Parathyroid adenoma (tissue), 2 donors: ENCODE data around the gene SLC11A2.
A peak's percentile ranks its signal among the peaks of the same experiment; 100 is the strongest.

ENCODE experiments used
- H2AFZ ChIP-seq: fragments of 300-600 bp; sonication (generic); one replicate; pipeline ENCODE4 v1.7.0; 2017; ENCODE audit warnings: antibody characterized with exemption, mild to moderate bottlenecking
- H3K27ac ChIP-seq: fragments of 300-600 bp; sonication (generic); one replicate; pipeline ENCODE4 v1.7.0; 2017
- H3K27me3 ChIP-seq: fragments of 300-600 bp; sonication (generic); one replicate; pipeline ENCODE4 v1.7.0; 2017; ENCODE audit warnings: low read length; ENCODE audit not compliant: control insufficient read depth, insufficient read depth
- H3K36me3 ChIP-seq: fragments of 300-600 bp; sonication (generic); one replicate; pipeline ENCODE4 v1.7.0; 2017; ENCODE audit warnings: low read length; ENCODE audit not compliant: control insufficient read depth, insufficient read depth
- H3K4me1 ChIP-seq: fragments of 300-600 bp; sonication (generic); one replicate; pipeline ENCODE4 v1.7.0; 2017; ENCODE audit warnings: control low read depth
- H3K4me2 ChIP-seq: fragments of 300-600 bp; sonication (generic); one replicate; pipeline ENCODE4 v1.7.0; 2017; ENCODE audit warnings: low read length
- H3K4me3 ChIP-seq: fragments of 300-600 bp; sonication (generic); one replicate; pipeline ENCODE4 v1.7.0; 2017; ENCODE audit warnings: low read depth, low read length
- H3K79me2 ChIP-seq: fragments of 300-600 bp; sonication (generic); one replicate; pipeline ENCODE4 v1.7.0; 2017; ENCODE audit warnings: control low read depth
- H3K9ac ChIP-seq: fragments of 300-600 bp; sonication (generic); one replicate; pipeline ENCODE4 v1.7.0; 2017; ENCODE audit warnings: mild to moderate bottlenecking
- H3K9me3 ChIP-seq: fragments of 300-600 bp; sonication (generic); one replicate; pipeline ENCODE4 v1.7.0; 2017; ENCODE audit warnings: low read length; ENCODE audit not compliant: control insufficient read depth
- TF ChIP-seq, protein P1 (sequence below): fragments of 300-600 bp; sonication (generic); IDR thresholded peaks from one replicate; pipeline ENCODE4 v1.7.0; 2017; ENCODE audit warnings: antibody characterized with exemption, mild to moderate bottlenecking
- donor health status: primary hyperparathyroidism.

The SLC11A2 gene

DNA sequence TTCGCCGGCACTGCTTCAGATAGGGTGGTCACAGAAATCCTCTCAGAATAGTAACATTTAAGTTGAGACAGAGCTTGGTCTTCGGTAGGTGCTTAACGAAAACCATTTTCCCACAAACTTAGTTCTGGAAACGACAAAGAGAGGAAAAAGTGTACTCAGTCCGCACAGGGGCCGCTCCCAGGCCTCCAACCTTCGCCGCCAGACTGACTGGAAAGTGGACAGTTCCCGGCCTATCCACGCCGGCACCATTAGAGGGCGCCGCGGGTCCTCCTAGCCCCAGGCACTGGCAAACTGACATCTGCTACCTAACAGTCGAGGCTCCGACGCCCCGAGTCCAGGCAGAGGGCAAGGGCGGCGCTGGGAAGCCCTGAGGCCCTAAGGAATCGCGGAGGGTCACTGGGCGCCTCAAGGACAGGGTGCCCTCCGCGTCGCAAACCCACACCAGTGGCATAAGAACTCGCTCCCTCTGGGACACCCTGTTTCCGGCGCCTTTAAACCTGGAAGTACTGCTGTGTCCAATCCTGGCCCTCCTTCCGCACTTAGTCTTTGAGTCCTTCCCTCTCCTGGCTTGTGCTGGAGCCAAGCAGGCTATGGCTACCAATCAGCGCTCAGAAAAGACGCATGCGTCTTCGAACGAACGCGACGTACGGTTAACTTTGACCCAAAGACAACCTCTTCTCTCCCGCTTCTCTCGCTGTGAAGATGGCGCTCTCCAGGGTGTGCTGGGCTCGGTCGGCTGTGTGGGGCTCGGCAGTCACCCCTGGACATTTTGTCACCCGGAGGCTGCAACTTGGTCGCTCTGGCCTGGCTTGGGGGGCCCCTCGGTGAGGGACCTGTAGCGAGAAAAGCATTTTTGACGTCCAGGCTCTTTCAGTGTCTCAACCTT lies 21.7 kb upstream of the SLC11A2 start, which contains the start of gene LETMD1:
LETMD1 (plus strand) TSS at position 673 of the 886 bp plus-strand sequence; CDS start at position 703, 30 bp downstream.
- Histone ChIP-seq H3K4me1 (peaks cover 14% of the 10 kb centered on the region), H3K27ac (peak within 1 kb of the TSS; percentile 87), H3K4me2 (peak within 1 kb of the TSS; percentile 90), H3K36me3 (no peaks in the 10 kb centered on the region), H3K79me2 (peaks cover 4% of the 10 kb centered on the region), H2AFZ (peak within 1 kb of the TSS; percentile 88), H3K9ac (peak within 1 kb of the TSS; percentile 32), H3K4me3 (peak within 1 kb of the TSS; percentile 81), H3K9me3 (no peaks in the 10 kb centered on the region), H3K27me3 (no peaks in the 10 kb centered on the region)
- TF ChIP-seq, protein P1, sequence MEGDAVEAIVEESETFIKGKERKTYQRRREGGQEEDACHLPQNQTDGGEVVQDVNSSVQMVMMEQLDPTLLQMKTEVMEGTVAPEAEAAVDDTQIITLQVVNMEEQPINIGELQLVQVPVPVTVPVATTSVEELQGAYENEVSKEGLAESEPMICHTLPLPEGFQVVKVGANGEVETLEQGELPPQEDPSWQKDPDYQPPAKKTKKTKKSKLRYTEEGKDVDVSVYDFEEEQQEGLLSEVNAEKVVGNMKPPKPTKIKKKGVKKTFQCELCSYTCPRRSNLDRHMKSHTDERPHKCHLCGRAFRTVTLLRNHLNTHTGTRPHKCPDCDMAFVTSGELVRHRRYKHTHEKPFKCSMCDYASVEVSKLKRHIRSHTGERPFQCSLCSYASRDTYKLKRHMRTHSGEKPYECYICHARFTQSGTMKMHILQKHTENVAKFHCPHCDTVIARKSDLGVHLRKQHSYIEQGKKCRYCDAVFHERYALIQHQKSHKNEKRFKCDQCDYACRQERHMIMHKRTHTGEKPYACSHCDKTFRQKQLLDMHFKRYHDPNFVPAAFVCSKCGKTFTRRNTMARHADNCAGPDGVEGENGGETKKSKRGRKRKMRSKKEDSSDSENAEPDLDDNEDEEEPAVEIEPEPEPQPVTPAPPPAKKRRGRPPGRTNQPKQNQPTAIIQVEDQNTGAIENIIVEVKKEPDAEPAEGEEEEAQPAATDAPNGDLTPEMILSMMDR: peak; percentile 95

- H3K27ac ChIP-seq: no peak overlapping the region
- no peak overlapping the region for H3K9ac ChIP-seq
- H3K4me2 ChIP-seq: no peak overlapping the region
- no peak overlapping the region for H3K4me3 ChIP-seq
- no peaks in the 10 kb centered on the region for H3K4me1 ChIP-seq
- no peaks in the 10 kb centered on the region for H3K9me3 ChIP-seq
- no peaks in the 10 kb centered on the region for H3K27me3 ChIP-seq
- no peaks in the 10 kb centered on the region for H3K79me2 ChIP-seq
- H2AFZ ChIP-seq: no peak overlapping the region
- H3K36me3 ChIP-seq: no peaks in the 10 kb centered on the region
- TF ChIP-seq, protein P1: no peak
These were observed 10.1 kb upstream of the SLC11A2 start for GRCh38 chr12:51036279-51036678.

GRCh38 chr12:51033457-51034089 lies 7.4 kb upstream of the SLC11A2 start:
- Histone ChIP-seq H2AFZ (no peak overlapping the region), H3K27ac (no peak overlapping the region), H3K4me1 (no peaks in the 10 kb centered on the region), H3K9ac (no peak overlapping the region), H3K4me3 (no peak overlapping the region), H3K9me3 (no peaks in the 10 kb centered on the region), H3K79me2 (no peaks in the 10 kb centered on the region), H3K4me2 (no peak overlapping the region), H3K36me3 (no peaks in the 10 kb centered on the region), H3K27me3 (no peaks in the 10 kb centered on the region)
- TF ChIP-seq, protein P1: no peak

DNA sequence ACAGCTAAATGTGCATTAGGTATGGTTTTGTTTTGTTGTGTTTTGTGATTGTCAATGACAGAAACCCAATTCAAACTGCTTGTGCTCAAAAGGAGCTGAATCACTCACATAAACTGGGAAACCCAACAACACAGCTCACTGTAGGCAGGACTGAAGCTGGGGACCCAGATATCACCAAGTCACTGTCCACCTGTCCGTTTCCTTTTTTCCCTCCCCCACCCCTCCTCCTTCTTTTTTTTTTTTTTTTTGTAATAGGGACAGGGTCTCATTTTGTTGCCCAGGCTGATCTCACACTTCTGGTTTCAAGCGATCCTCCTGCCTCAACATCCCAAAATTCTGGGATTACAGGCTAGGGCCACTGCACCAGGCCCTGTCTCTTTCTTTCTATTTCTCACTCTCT lies 6.9 kb upstream of the SLC11A2 start:
- TF ChIP-seq, protein P1: no peak
- Histone ChIP-seq H3K79me2 (no peaks in the 10 kb centered on the region), H3K27me3 (no peaks in the 10 kb centered on the region), H3K4me1 (no peaks in the 10 kb centered on the region), H3K27ac (no peak overlapping the region), H3K36me3 (no peaks in the 10 kb centered on the region), H3K4me3 (no peak overlapping the region), H3K9ac (no peak overlapping the region), H3K9me3 (no peaks in the 10 kb centered on the region), H2AFZ (no peak overlapping the region), H3K4me2 (no peak overlapping the region)
